Trophoblast cell (in vitro differentiated cells and primary cell): ENCODE data around the gene NUMA1.

ENCODE experiments used
- DNase-seq, 2 donors: peaks; one replicate each; pipeline ENCODE4 v3.0.0-alpha.2; 2016
- H2AFZ ChIP-seq: 2 replicates; pipeline ENCODE4 v1.6.1; 2013; ENCODE audit warnings: low read length, moderate library complexity, mild to moderate bottlenecking; ENCODE audit not compliant: insufficient read depth, poor library complexity
- H2AK5ac ChIP-seq: 2 replicates; pipeline ENCODE4 v1.6.1; 2013; ENCODE audit warnings: mild to moderate bottlenecking, low read length
- H2BK120ac ChIP-seq: 2 replicates; pipeline ENCODE4 v1.6.1; 2013; ENCODE audit warnings: low read length, mild to moderate bottlenecking, moderate library complexity; ENCODE audit not compliant: insufficient read depth, poor library complexity
- H2BK12ac ChIP-seq: 2 replicates; pipeline ENCODE4 v1.6.1; 2013; ENCODE audit warnings: mild to moderate bottlenecking, low read length, moderate library complexity
- H2BK5ac ChIP-seq: 2 replicates; pipeline ENCODE4 v1.6.1; 2013; ENCODE audit warnings: low read length, low read depth, moderate library complexity, mild to moderate bottlenecking; ENCODE audit not compliant: poor library complexity
- H3K14ac ChIP-seq: 2 replicates; pipeline ENCODE4 v1.6.1; 2013; ENCODE audit warnings: mild to moderate bottlenecking, low read length
- H3K18ac ChIP-seq: 2 replicates; pipeline ENCODE4 v1.6.1; 2013; ENCODE audit warnings: mild to moderate bottlenecking, low read length
- H3K23ac ChIP-seq: 2 replicates; pipeline ENCODE4 v1.6.1; 2013; ENCODE audit warnings: low read length
- H3K27ac ChIP-seq: 2 replicates; pipeline ENCODE4 v1.5.1; 2013; ENCODE audit warnings: low read depth, mild to moderate bottlenecking, inconsistent platforms, low read length, moderate library complexity
- H3K27me3 ChIP-seq: 2 replicates; pipeline ENCODE4 v1.6.1; 2013; ENCODE audit warnings: inconsistent platforms, mild to moderate bottlenecking, low read length, moderate library complexity; ENCODE audit not compliant: insufficient read depth
- H3K36me3 ChIP-seq, 2 experiments: 1 replicate in 1 of 2; 2 replicates in 1 of 2; pipeline ENCODE4 v1.6.1; 2013; ENCODE audit warnings: low read length in 2 of 2, mild to moderate bottlenecking in 2 of 2, moderate library complexity in 1 of 2; ENCODE audit not compliant: insufficient read depth in 2 of 2, control insufficient read depth in 1 of 2
- H3K4ac ChIP-seq: 2 replicates; pipeline ENCODE4 v1.6.1; 2013; ENCODE audit warnings: low read depth, mild to moderate bottlenecking, low read length, moderate library complexity
- H3K4me1 ChIP-seq, 2 experiments: 1 replicate in 1 of 2; 2 replicates in 1 of 2; pipeline ENCODE4 v1.6.1; 2013; ENCODE audit warnings: low read length in 2 of 2, mild to moderate bottlenecking in 2 of 2, moderate library complexity in 1 of 2; ENCODE audit not compliant: insufficient read depth in 2 of 2, control insufficient read depth in 1 of 2
- H3K4me2 ChIP-seq: 2 replicates; pipeline ENCODE4 v1.6.1; 2013; ENCODE audit warnings: inconsistent platforms, mild to moderate bottlenecking, low read length, moderate library complexity
- H3K4me3 ChIP-seq: 2 replicates; pipeline ENCODE4 v1.5.1; 2013; ENCODE audit warnings: mild to moderate bottlenecking, low read depth, low read length, inconsistent platforms
- H3K79me1 ChIP-seq: one replicate; pipeline ENCODE4 v1.6.1; 2013; ENCODE audit warnings: low read length
- H3K79me2 ChIP-seq: 2 replicates; pipeline ENCODE4 v1.6.1; 2013; ENCODE audit warnings: low read length, mild to moderate bottlenecking; ENCODE audit not compliant: control insufficient read depth, insufficient read depth, poor library complexity
- H3K9ac ChIP-seq: 2 replicates; pipeline ENCODE4 v1.6.1; 2013; ENCODE audit warnings: mild to moderate bottlenecking, low read length
- H3K9me3 ChIP-seq: 2 replicates; pipeline ENCODE4 v1.6.1; 2013; ENCODE audit warnings: low read depth, mild to moderate bottlenecking, control low read depth, inconsistent platforms, low read length; ENCODE audit not compliant: insufficient read depth
- H4K12ac ChIP-seq: 2 replicates; pipeline ENCODE4 v1.6.1; 2013; ENCODE audit warnings: low read depth, mild to moderate bottlenecking, low read length, moderate library complexity
- H4K8ac ChIP-seq: 2 replicates; pipeline ENCODE4 v1.6.1; 2013; ENCODE audit warnings: low read depth, mild to moderate bottlenecking, low read length, moderate library complexity
- H4K91ac ChIP-seq: one replicate; pipeline ENCODE4 v1.6.1; 2013; ENCODE audit warnings: low read depth, mild to moderate bottlenecking, low read length, moderate library complexity
- WGBS: extraction: QIAGEN DNeasy Blood & Tissue Kit; methylation state at CpG from one replicate; pipeline ENCODE4 v1.1.7; 2013; ENCODE audit warnings: missing lambda C conversion rate; ENCODE audit not compliant: insufficient read length, insufficient coverage; ENCODE audit errors: extremely low coverage; 5-methylcytosine and 5-hydroxymethylcytosine counted together

Gene NUMA1

DNA sequence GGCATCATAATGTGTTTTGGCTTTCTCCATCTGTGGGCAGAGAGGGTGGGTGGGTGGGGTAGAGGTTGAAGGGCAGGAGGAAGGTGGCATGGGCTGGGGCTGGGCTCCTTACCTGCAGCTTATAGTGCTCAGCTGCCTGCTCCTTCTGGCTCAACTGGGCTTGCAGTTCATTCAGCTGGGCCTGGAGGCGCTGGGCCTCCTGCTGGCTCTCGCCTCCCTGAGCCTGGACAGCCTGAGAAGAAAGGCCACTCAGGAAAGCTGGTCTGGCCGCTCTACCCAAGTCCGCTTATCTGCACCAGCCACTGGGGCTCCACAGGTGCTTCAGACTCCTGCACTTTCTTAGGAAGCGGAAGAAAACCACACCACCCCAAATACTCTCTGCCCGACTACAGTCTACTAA is 71.2 kb downstream of the NUMA1 start:
- no peak overlapping the region for H2BK12ac ChIP-seq
- no peak overlapping the region for H2BK5ac ChIP-seq
- no peak overlapping the region for H3K4me3 ChIP-seq
- H3K36me3 ChIP-seq: peaks cover 90 to 96% of the 10 kb centered on the region in 2 experiments
- no peak overlapping the region for H3K23ac ChIP-seq
- no peak overlapping the region for H3K9ac ChIP-seq
- H3K14ac ChIP-seq: no peak overlapping the region
- H3K9me3 ChIP-seq: peaks cover 2% of the 10 kb centered on the region
- H3K27me3 ChIP-seq: no peaks in the 10 kb centered on the region
- no peak overlapping the region for H3K27ac ChIP-seq
- H4K91ac ChIP-seq: no peak overlapping the region
- H3K4me1 ChIP-seq: no peaks in the 10 kb centered on the region
- H4K12ac ChIP-seq: no peak overlapping the region
- no peak for DNase-seq
- H4K8ac ChIP-seq: no peak overlapping the region
- H3K4me2 ChIP-seq: no peak overlapping the region
- H3K18ac ChIP-seq: no peak overlapping the region
- H2BK120ac ChIP-seq: no peak overlapping the region
- no peaks in the 10 kb centered on the region for H3K79me2 ChIP-seq
- H3K79me1 ChIP-seq: no peaks in the 10 kb centered on the region
- no peak overlapping the region for H2AFZ ChIP-seq
- H3K4ac ChIP-seq: no peak overlapping the region
- no peak overlapping the region for H2AK5ac ChIP-seq
- no CpG with 5 or more reads among the region's 6 CpGs for WGBS

DNA sequence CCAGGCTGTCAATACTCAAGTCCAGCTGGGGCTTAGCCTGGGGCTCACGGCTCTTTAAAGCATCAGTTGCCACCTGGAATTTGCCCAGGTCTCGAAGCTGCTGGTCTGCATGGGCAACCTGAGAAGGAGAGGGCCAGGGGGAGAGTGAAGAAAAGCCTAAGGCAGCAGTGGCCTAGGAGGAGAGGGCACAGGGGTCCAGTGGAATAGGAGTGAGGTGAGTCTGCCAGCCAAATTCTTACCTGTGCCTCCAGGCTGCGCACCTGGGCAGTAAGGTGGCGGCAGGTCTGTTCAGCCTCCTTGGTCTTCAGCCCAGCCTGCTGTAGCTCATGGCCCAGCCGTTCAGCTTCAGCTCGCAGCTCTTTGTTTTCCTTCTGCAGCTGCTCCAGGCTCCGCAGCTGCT is 71.6 kb downstream of the NUMA1 start:
- Histone ChIP-seq H3K9me3 (peaks cover under 1% of the 10 kb centered on the region), H3K4me2 (no peak overlapping the region), H3K4me3 (no peak overlapping the region), H3K4me1 (no peaks in the 10 kb centered on the region), H3K9ac (no peak overlapping the region), H3K18ac (no peak overlapping the region), H3K4ac (no peak overlapping the region), H4K91ac (no peak overlapping the region), H2BK5ac (no peak overlapping the region), H2AK5ac (no peak overlapping the region), H2AFZ (no peak overlapping the region), H4K8ac (no peak overlapping the region), H3K27ac (no peak overlapping the region), H2BK12ac (no peak overlapping the region), H3K23ac (no peak overlapping the region), H3K14ac (no peak overlapping the region), H3K27me3 (no peaks in the 10 kb centered on the region), H3K79me1 (no peaks in the 10 kb centered on the region), H3K79me2 (no peaks in the 10 kb centered on the region), H2BK120ac (no peak overlapping the region), H3K36me3 (peaks cover 90 to 96% of the 10 kb centered on the region in 2 experiments), H4K12ac (no peak overlapping the region)
- no CpG with 5 or more reads among the region's 7 CpGs for WGBS
- DNase-seq: no peak

DNA sequence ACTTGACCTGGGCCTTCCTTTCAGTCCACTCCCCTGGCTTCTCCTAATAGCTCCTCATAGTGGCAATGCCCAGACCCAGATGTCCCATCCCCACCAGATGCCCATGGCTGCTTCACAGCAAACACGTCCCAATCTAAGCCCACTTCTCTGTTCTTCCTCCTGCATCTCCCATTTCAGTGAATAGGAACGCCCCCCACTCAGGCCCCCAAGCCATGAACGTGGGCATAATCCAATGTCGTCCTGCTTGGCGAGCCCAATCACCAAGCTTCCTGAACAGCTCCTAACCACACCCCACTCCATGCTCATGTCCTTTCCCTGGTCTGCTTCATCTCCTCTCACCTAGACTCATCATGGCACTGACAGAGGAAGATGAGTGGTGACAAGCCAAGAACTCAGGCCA is 72.8 kb downstream of the NUMA1 start:
- Histone ChIP-seq H2AK5ac (no peak overlapping the region), H4K91ac (no peak overlapping the region), H3K27ac (no peak overlapping the region), H4K12ac (no peak overlapping the region), H4K8ac (no peak overlapping the region), H3K18ac (no peak overlapping the region), H3K36me3 (peaks cover 88 to 95% of the 10 kb centered on the region in 2 experiments), H3K14ac (no peak overlapping the region), H3K4ac (no peak overlapping the region), H3K79me2 (no peaks in the 10 kb centered on the region), H3K4me3 (no peak overlapping the region), H2BK120ac (no peak overlapping the region), H3K23ac (no peak overlapping the region), H2AFZ (no peak overlapping the region), H3K9ac (no peak overlapping the region), H2BK12ac (no peak overlapping the region), H2BK5ac (no peak overlapping the region), H3K4me2 (no peak overlapping the region), H3K4me1 (no peaks in the 10 kb centered on the region), H3K79me1 (no peaks in the 10 kb centered on the region), H3K27me3 (no peaks in the 10 kb centered on the region), H3K9me3 (no peaks in the 10 kb centered on the region)
- WGBS: no CpG with 5 or more reads among the region's 5 CpGs
- DNase-seq: no peak

DNA sequence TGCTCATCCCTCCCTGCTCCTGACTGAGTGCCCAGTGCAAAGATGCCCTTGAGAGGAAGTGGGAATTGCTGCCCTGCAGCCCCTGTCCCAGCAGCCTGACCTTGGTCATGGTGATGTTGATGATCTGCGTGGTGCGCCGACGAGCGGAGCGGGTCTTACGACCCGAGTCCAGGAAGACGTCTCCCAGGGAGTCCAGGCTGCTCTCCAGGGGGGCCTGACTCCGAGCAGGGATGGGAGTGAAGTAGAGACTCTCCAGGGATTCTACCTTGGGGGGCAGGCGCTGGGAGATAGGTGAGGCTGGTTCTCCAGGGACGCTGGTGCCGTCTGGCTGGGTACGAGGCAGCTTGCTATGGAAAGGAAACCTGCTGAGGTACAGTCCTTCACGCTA is 73.3 kb downstream of the NUMA1 start:
- Histone ChIP-seq H2BK5ac (no peak overlapping the region), H2AK5ac (no peak overlapping the region), H3K18ac (no peak overlapping the region), H3K14ac (no peak overlapping the region), H3K4ac (no peak overlapping the region), H4K12ac (no peak overlapping the region), H3K36me3 (peaks cover 88 to 95% of the 10 kb centered on the region in 2 experiments), H3K79me2 (no peaks in the 10 kb centered on the region), H2BK120ac (no peak overlapping the region), H3K4me3 (no peak overlapping the region), H3K79me1 (no peaks in the 10 kb centered on the region), H3K27me3 (no peaks in the 10 kb centered on the region), H3K9ac (no peak overlapping the region), H2AFZ (no peak overlapping the region), H3K9me3 (no peaks in the 10 kb centered on the region), H3K4me2 (no peak overlapping the region), H4K8ac (no peak overlapping the region), H2BK12ac (no peak overlapping the region), H3K27ac (no peak overlapping the region), H3K4me1 (no peaks in the 10 kb centered on the region), H4K91ac (no peak overlapping the region), H3K23ac (no peak overlapping the region)
- DNase-seq: no peak
- no CpG with 5 or more reads among the region's 15 CpGs for WGBS
